K562 (cell line): ENCODE data around the gene C20orf96. TPM values are rescaled to one million over a fixed set of nuclear protein-coding genes. Genes with fewer than 3 reads are reported as not detected.

Source experiments
- ADNP ChIP-seq: fragments of 200-800 bp; sonication (Bioruptor generic); IDR thresholded peaks from 2 replicates; pipeline ENCODE4 v1.6.1; 2016; ENCODE audit warnings: missing genetic modification characterization, missing compliant biosample characterization
- ARNT ChIP-seq, 2 experiments: fragments of 450-650 bp; IDR thresholded peaks; 2 replicates each; pipeline ENCODE4 v1.6.1; 2016; ENCODE audit warnings: mild to moderate bottlenecking in 1 of 2
- CHD2 ChIP-seq: IDR thresholded peaks from 2 replicates; pipeline ENCODE4 v1.6.1; 2011; ENCODE audit warnings: low read depth, low read length
- CREB1 ChIP-seq, 2 experiments: sonication (generic) in 1 of 2; formaldehyde crosslinking in 1 of 2; IDR thresholded peaks; 2 replicates each; pipeline versions ENCODE4 v1.6.1 to v1.8.0; 2012 to 2022; ENCODE audit warnings: inconsistent platforms in 1 of 2, mild to moderate bottlenecking in 1 of 2, missing genetic modification reagents in 1 of 2, moderate library complexity in 1 of 2
- CTCFL ChIP-seq: IDR thresholded peaks from 2 replicates; pipeline ENCODE4 v1.6.1; 2011; ENCODE audit warnings: borderline replicate concordance, low read depth, mild to moderate bottlenecking, moderate library complexity, low read length; ENCODE audit not compliant: insufficient read depth, poor library complexity, severe bottlenecking
- EGR1 ChIP-seq: fragments of 450-650 bp; conservative IDR thresholded peaks from 2 replicates; pipeline ENCODE4 v1.6.1; 2017; ENCODE audit warnings: mild to moderate bottlenecking
- FOXM1 ChIP-seq, 2 experiments: fragments of 450-650 bp in 1 of 2; sonication (generic) in 1 of 2; formaldehyde crosslinking in 1 of 2; IDR thresholded peaks; 2 replicates each; pipeline versions ENCODE4 v1.6.1 to v1.9.0; 2017 to 2022; ENCODE audit warnings: low read depth in 2 of 2, mild to moderate bottlenecking in 2 of 2, missing genetic modification reagents in 1 of 2, moderate library complexity in 1 of 2
- GTF2F1 ChIP-seq: IDR thresholded peaks from 2 replicates; pipeline ENCODE4 v1.6.1; 2011; ENCODE audit warnings: low read depth, low read length, improper control_type of control experiment
- HEY1 ChIP-seq: fragments of 250-450 bp; sonication (Bioruptor Pico); IDR thresholded peaks from 2 replicates; pipeline ENCODE4 v1.5.0; 2020; ENCODE audit warnings: mild to moderate bottlenecking, moderate library complexity, borderline replicate concordance
- HMGN3 ChIP-seq: IDR thresholded peaks from 2 replicates; pipeline ENCODE4 v1.6.1; 2011; ENCODE audit warnings: borderline replicate concordance, low read depth, mild to moderate bottlenecking, mixed read lengths, low read length; ENCODE audit not compliant: insufficient read length; ENCODE audit errors: extremely low read depth
- KAT7 ChIP-seq: sonication (generic); formaldehyde crosslinking; IDR thresholded peaks from 2 replicates; pipeline ENCODE4 v1.8.0; 2022; ENCODE audit warnings: missing genetic modification reagents, mild to moderate bottlenecking, borderline replicate concordance
- KDM1A ChIP-seq, 2 experiments: fragments of 450-650 bp; IDR thresholded peaks; 2 replicates each; pipeline ENCODE4 v1.6.1; 2016; ENCODE audit warnings: mild to moderate bottlenecking in 2 of 2
- LARP7 ChIP-seq: fragments of 450-650 bp; IDR thresholded peaks from 2 replicates; pipeline ENCODE4 v1.6.1; 2016
- MCM5 ChIP-seq: fragments of 450-650 bp; IDR thresholded peaks from 2 replicates; pipeline ENCODE4 v1.6.1; 2016; ENCODE audit warnings: low read depth
- MTF1 ChIP-seq: fragments of 250-450 bp; sonication (Bioruptor Pico); IDR thresholded peaks from 2 replicates; pipeline ENCODE4 v1.9.0; 2021; ENCODE audit warnings: moderate library complexity, mild to moderate bottlenecking, inconsistent platforms, borderline replicate concordance
- NCOA4 ChIP-seq: fragments of 450-650 bp; IDR thresholded peaks from 2 replicates; pipeline ENCODE4 v1.6.1; 2018; ENCODE audit warnings: mild to moderate bottlenecking; ENCODE audit not compliant: partially characterized antibody
- NFIX ChIP-seq: fragments of 250-450 bp; sonication (Bioruptor Pico); IDR thresholded peaks from 2 replicates; pipeline ENCODE4 v1.4.0; 2020; ENCODE audit warnings: low read depth, mild to moderate bottlenecking, moderate library complexity
- NFXL1 ChIP-seq: fragments of 450-650 bp; formaldehyde crosslinking; IDR thresholded peaks from 2 replicates; pipeline ENCODE4 v1.4.0; 2021; ENCODE audit warnings: mild to moderate bottlenecking
- NR4A1 ChIP-seq, 2 experiments: fragments of 250-450 bp in 1 of 2; fragments of 450-650 bp in 1 of 2; sonication (Bioruptor Pico) in 1 of 2; IDR thresholded peaks; 2 replicates each; pipeline versions ENCODE4 v1.4.0 to v1.6.1; 2016 to 2020; ENCODE audit warnings: mild to moderate bottlenecking in 2 of 2, missing compliant biosample characterization in 1 of 2, missing genetic modification characterization in 1 of 2, moderate library complexity in 1 of 2
- TAF15 ChIP-seq: fragments of 200-400 bp; formaldehyde crosslinking; IDR thresholded peaks from 2 replicates; pipeline ENCODE4 v1.6.1; 2017; ENCODE audit warnings: mild to moderate bottlenecking, low read depth, low read length, moderate library complexity
- TARDBP ChIP-seq: fragments of 450-650 bp; IDR thresholded peaks from 2 replicates; pipeline ENCODE4 v1.6.1; 2016
- WHSC1 ChIP-seq: IDR thresholded peaks from one replicate; pipeline ENCODE4 v1.6.1; 2012; ENCODE audit warnings: low read length, control low read depth, inconsistent platforms
- ZBTB7A ChIP-seq: IDR thresholded peaks from 2 replicates; pipeline ENCODE4 v1.6.1; 2011; ENCODE audit warnings: low read depth, mild to moderate bottlenecking, low read length, moderate library complexity, borderline replicate concordance; ENCODE audit not compliant: control insufficient read depth
- ZBTB8A ChIP-seq: fragments of 450-650 bp; IDR thresholded peaks from 2 replicates; pipeline ENCODE4 v1.6.1; 2018; ENCODE audit warnings: mild to moderate bottlenecking, moderate library complexity; ENCODE audit not compliant: partially characterized antibody
- ZNF197 ChIP-seq: fragments of 200-800 bp; sonication (Bioruptor generic); IDR thresholded peaks from 2 replicates; pipeline ENCODE4 v1.6.1; 2016; ENCODE audit warnings: low read depth, missing genetic modification characterization, missing compliant biosample characterization
- ZNF668 ChIP-seq: fragments of 250-450 bp; sonication (Bioruptor Pico); IDR thresholded peaks from 2 replicates; pipeline ENCODE4 v1.8.0; 2022; ENCODE audit warnings: mild to moderate bottlenecking, inconsistent platforms
- ZNF695 ChIP-seq: fragments of 450-650 bp; formaldehyde crosslinking; IDR thresholded peaks from 2 replicates; pipeline ENCODE4 v1.4.0; 2020; ENCODE audit warnings: mild to moderate bottlenecking, moderate library complexity
- ZNF778 ChIP-seq: fragments of 450-650 bp; formaldehyde crosslinking; IDR thresholded peaks from 2 replicates; pipeline ENCODE4 v1.4.0; 2020; ENCODE audit warnings: mild to moderate bottlenecking, moderate library complexity
- polyA plus RNA-seq, 8 experiments: library from polyadenylated mRNA; depleted of rRNA in 4 of 8; stranded (reverse) in 5 of 8; unstranded in 3 of 8; fragments of >200 nt; fragmentation: Nextera tagmentation in 2 of 8; fragmentation: Illumina TruSeq in 1 of 8; extraction: Ambion mirVana in 2 of 8; extraction: Trizol in 1 of 8; gene quantifications; 2 replicates each; pipeline versions ENCODE4 v1.2.1 to v1.2.3, GENCODE V29; 2011 to 2014; ENCODE audit warnings: inconsistent platforms in 1 of 8, missing spikeins in 1 of 8
- total RNA-seq, 7 experiments: library from RNA; depleted of rRNA in 6 of 7; stranded (reverse); fragments of >200 nt in 6 of 7; fragmentation: Illumina TruSeq in 2 of 7; extraction: Trizol in 2 of 7; gene quantifications; 2 replicates each; pipeline versions ENCODE4 v1.2.1 to v1.2.3, GENCODE V29; 2011 to 2021; ENCODE audit warnings: low replicate concordance in 1 of 7

The C20orf96 gene
- total and polyA plus RNA-seq, 9 of the 15 experiments (the other 6 are each of a cell fraction or from before 2014, with no cell fraction given): 1.7 to 11.7 (median 4.2) TPM

- TF ChIP-seq KAT7 (CRISPR knock-in tag) (no peak), TAF15 (no peak), TARDBP (no peak), ZNF778 (no peak), HEY1 (no peak), GTF2F1 (peak; percentile 93; the same call in 1 of the 2 replicates), ZBTB7A (peak; percentile 75; the same call in 1 of the 2 replicates), ADNP (tag) (no peak), CTCFL (no peak), FOXM1 (IDR thresholded peaks at IDR 0.05; ENCODE audit: low read depth) (no peak), FOXM1 (CRISPR knock-in tag; IDR thresholded peaks at IDR 0.05; ENCODE audit: low read depth) (no peak), CHD2 (no peak), NR4A1 (CRISPR knock-in tag; IDR thresholded peaks at IDR 0.05) (no peak), NR4A1 (tag; IDR thresholded peaks at IDR 0.05) (no peak), ZNF197 (peak; percentile 80), EGR1 (peak; percentile 59), ARNT (IDR thresholded peaks at IDR 0.05) (no peak), NCOA4 (no peak), LARP7 (no peak), HMGN3 (peak; percentile 24), ZBTB8A (no peak), MCM5 (no peak), KDM1A (IDR thresholded peaks at IDR 0.05) (no peak), ZNF695 (CRISPR knock-in tag) (no peak), WHSC1 (no peak), NFXL1 (no peak), MTF1 (no peak), ZNF668 (CRISPR knock-in tag) (no peak), CREB1 (IDR thresholded peaks at IDR 0.05) (peak; percentile 89), CREB1 (CRISPR knock-in tag; IDR thresholded peaks at IDR 0.05) (peak; percentile 96), NFIX (no peak)
These were observed 34.7 kb upstream of the C20orf96 start, which contains the start of gene SOX12 (continued) for GRCh38 chr20:325045-325888.
